Mucosa of rectum (tissue), 2 donors: ENCODE data around the gene JOSD2.
A peak's percentile ranks its signal among the peaks of the same experiment; 100 is the strongest.
"Not testable (repeated sequence)": the region's sequence is repeated elsewhere in the genome, so short reads cannot be mapped to it uniquely, and the experiment has no call there.

Source experiments
- H3K27ac ChIP-seq, 2 donors: one replicate each; pipeline ENCODE4 v1.7.0; 2013; ENCODE audit warnings: inconsistent platforms in 2 of 2, low read depth in 2 of 2, low read length in 2 of 2
- H3K27me3 ChIP-seq, 2 donors: one replicate each; pipeline ENCODE4 v1.7.0; 2013; ENCODE audit warnings: low read length in 2 of 2; ENCODE audit not compliant: control insufficient read depth in 2 of 2, insufficient read depth in 2 of 2
- H3K36me3 ChIP-seq, 2 donors: one replicate each; pipeline ENCODE4 v1.7.0; 2013; ENCODE audit warnings: low read length in 2 of 2; ENCODE audit not compliant: control insufficient read depth in 2 of 2, insufficient read depth in 2 of 2
- H3K4me1 ChIP-seq, 2 donors: one replicate each; pipeline ENCODE4 v1.7.0; 2013; ENCODE audit warnings: low read length in 2 of 2, mild to moderate bottlenecking in 1 of 2; ENCODE audit not compliant: control insufficient read depth in 2 of 2, insufficient read depth in 2 of 2
- H3K4me3 ChIP-seq, 2 donors: one replicate each; pipeline ENCODE4 v1.7.0; 2013; ENCODE audit warnings: low read length in 2 of 2
- H3K9ac ChIP-seq, 2 donors: one replicate each; pipeline ENCODE4 v1.7.0; 2013; ENCODE audit warnings: low read length in 2 of 2, low read depth in 1 of 2, mild to moderate bottlenecking in 1 of 2
- H3K9me3 ChIP-seq, 2 donors: one replicate each; pipeline ENCODE4 v1.7.0; 2013; ENCODE audit warnings: low read length in 2 of 2; ENCODE audit not compliant: control insufficient read depth in 2 of 2
- donor health status: healthy.
- donor health status: Normal muscosa, but diverticular disease.

The JOSD2 gene

GRCh38 chr19:50476907-50477238 is 34.1 kb downstream of the JOSD2 start:
- Histone ChIP-seq H3K9ac (peak overlapping the region; percentile 92 to 94), H3K9me3 (no peaks in the 10 kb centered on the region), H3K36me3 (peaks cover 30% of the 10 kb centered on the region in 2 donors), H3K4me1 (peaks cover 10 to 14% of the 10 kb centered on the region in 2 donors), H3K27me3 (no peaks in the 10 kb centered on the region), H3K27ac (peak overlapping the region; percentile 85 to 92), H3K4me3 (peak overlapping the region; percentile 92 to 95)

GRCh38 chr19:50476224-50476906 is 34.6 kb downstream of the JOSD2 start, which contains the start of the genes EMC10 and GARIN5A:
Gene EMC10, plus strand, starts transcription at chr19:50476507. Its CDS starts 38 bp downstream, at chr19:50476545.
Gene GARIN5A, minus strand, starts transcription at chr19:50476848. Its CDS starts 460 bp downstream, at chr19:50476388.
- Histone ChIP-seq H3K27me3 (no peaks in the 10 kb centered on the region), H3K27ac (peak within 1 kb of the TSS; percentile 85 to 92), H3K36me3 (peaks cover 25% of the 10 kb centered on the region in 2 donors), H3K4me3 (peak within 1 kb of the TSS; percentile 92 to 95), H3K4me1 (peaks cover 10 to 14% of the 10 kb centered on the region in 2 donors), H3K9ac (peak within 1 kb of the TSS; percentile 92 to 94), H3K9me3 (no peaks in the 10 kb centered on the region)

- H3K4me3 ChIP-seq: peak overlapping the region in 1 of 2 donors; percentile 92
- no peaks in the 10 kb centered on the region for H3K27me3 ChIP-seq
- H3K9me3 ChIP-seq: no peaks in the 10 kb centered on the region
- H3K27ac ChIP-seq: peak overlapping the region; percentile 85 to 92
- no peak overlapping the region for H3K9ac ChIP-seq
- H3K36me3 ChIP-seq: peaks cover 19 to 21% of the 10 kb centered on the region in 2 donors
- H3K4me1 ChIP-seq: peaks cover 10 to 14% of the 10 kb centered on the region in 2 donors
These were observed 35.2 kb downstream of the JOSD2 start for GRCh38 chr19:50475736-50476223.

GRCh38 chr19:50475101-50475568 is 35.9 kb downstream of the JOSD2 start:
- no peak overlapping the region for H3K4me3 ChIP-seq
- no peaks in the 10 kb centered on the region for H3K27me3 ChIP-seq
- H3K27ac ChIP-seq: no peak overlapping the region
- H3K9me3 ChIP-seq: no peaks in the 10 kb centered on the region
- H3K9ac ChIP-seq: no peak overlapping the region
- peaks cover 13 to 15% of the 10 kb centered on the region in 2 donors for H3K36me3 ChIP-seq
- peaks cover 10 to 14% of the 10 kb centered on the region in 2 donors for H3K4me1 ChIP-seq

GRCh38 chr19:50473336-50473735 is 37.7 kb downstream of the JOSD2 start:
- not testable (repeated sequence) for H3K9ac ChIP-seq, H3K27me3 ChIP-seq, H3K4me3 ChIP-seq, H3K27ac ChIP-seq, H3K9me3 ChIP-seq, H3K36me3 ChIP-seq
- peaks cover 10 to 11% of the 10 kb centered on the region in 2 donors for H3K4me1 ChIP-seq

GRCh38 chr19:50468818-50469217 is 42.2 kb downstream of the JOSD2 start:
- no peaks in the 10 kb centered on the region for H3K9me3 ChIP-seq
- H3K27ac ChIP-seq: no peak overlapping the region
- H3K36me3 ChIP-seq: no peaks in the 10 kb centered on the region
- peaks cover 3 to 9% of the 10 kb centered on the region in 2 donors for H3K4me1 ChIP-seq
- H3K4me3 ChIP-seq: no peak overlapping the region
- H3K27me3 ChIP-seq: peaks cover 0 to 1% of the 10 kb centered on the region in 2 donors
- no peak overlapping the region for H3K9ac ChIP-seq

- peaks cover 3 to 9% of the 10 kb centered on the region in 2 donors for H3K4me1 ChIP-seq
- peaks cover 0 to 1% of the 10 kb centered on the region in 2 donors for H3K27me3 ChIP-seq
- H3K9me3 ChIP-seq: no peaks in the 10 kb centered on the region
- H3K4me3 ChIP-seq: no peak overlapping the region
- H3K9ac ChIP-seq: no peak overlapping the region
- no peaks in the 10 kb centered on the region for H3K36me3 ChIP-seq
- H3K27ac ChIP-seq: no peak overlapping the region
These were observed 43.4 kb downstream of the JOSD2 start for GRCh38 chr19:50467566-50467965.

- peaks cover 0 to 1% of the 10 kb centered on the region in 2 donors for H3K27me3 ChIP-seq
- no peak overlapping the region for H3K27ac ChIP-seq
- peaks cover 3 to 9% of the 10 kb centered on the region in 2 donors for H3K4me1 ChIP-seq
- H3K9ac ChIP-seq: no peak overlapping the region
- no peaks in the 10 kb centered on the region for H3K9me3 ChIP-seq
- H3K36me3 ChIP-seq: no peaks in the 10 kb centered on the region
- no peak overlapping the region for H3K4me3 ChIP-seq
These were observed 44.3 kb downstream of the JOSD2 start for GRCh38 chr19:50466706-50467039.

GRCh38 chr19:50465986-50466705 is 44.8 kb downstream of the JOSD2 start:
- Histone ChIP-seq H3K9me3 (no peaks in the 10 kb centered on the region), H3K4me3 (no peak overlapping the region), H3K27ac (no peak overlapping the region), H3K9ac (no peak overlapping the region), H3K4me1 (peaks cover 3 to 12% of the 10 kb centered on the region in 2 donors), H3K36me3 (no peaks in the 10 kb centered on the region), H3K27me3 (peaks cover 0 to 1% of the 10 kb centered on the region in 2 donors)

GRCh38 chr19:50465000-50465399 is 46.0 kb downstream of the JOSD2 start:
- H3K36me3 ChIP-seq: no peaks in the 10 kb centered on the region
- no peaks in the 10 kb centered on the region for H3K9me3 ChIP-seq
- H3K4me1 ChIP-seq: peaks cover 3 to 12% of the 10 kb centered on the region in 2 donors
- H3K4me3 ChIP-seq: no peak overlapping the region
- H3K27ac ChIP-seq: no peak overlapping the region
- H3K9ac ChIP-seq: no peak overlapping the region
- peaks cover 0 to 1% of the 10 kb centered on the region in 2 donors for H3K27me3 ChIP-seq
